GM23248 (cell line): Measurements from ENCODE around the gene SPTBN5.

ENCODE experiments used
- EZH2 ChIP-seq: fragments of 200-600 bp; sonication (generic); IDR thresholded peaks from 2 replicates; pipeline ENCODE4 v1.6.1; 2018; ENCODE audit warnings: antibody characterized with exemption, mild to moderate bottlenecking; ENCODE audit not compliant: insufficient read depth, poor library complexity, severe bottlenecking
- EZH2phosphoT487 ChIP-seq: fragments of 200-600 bp; sonication (generic); IDR thresholded peaks from 2 replicates; pipeline ENCODE4 v1.6.1; 2018; ENCODE audit warnings: antibody characterized with exemption, moderate library complexity, mild to moderate bottlenecking, low read depth; ENCODE audit not compliant: insufficient read depth

- TF ChIP-seq EZH2, result no peak
- TF ChIP-seq EZH2phosphoT487, result no peak
Observed at GRCh38 chr15:41851167-41851523, 42.7 kb downstream of the SPTBN5 start.
